Stimulated activated CD8-positive, alpha-beta memory T cell treated with anti-CD3 and anti-CD28 coated beads, Interleukin-4, amount 100 ng/mL, for 4 hours (primary cell): ENCODE measurements around the gene CERS6.

ENCODE experiments used
- DNase-seq, 2 donors: peaks; one replicate each; pipeline ENCODE4 v3.0.0-alpha.2; 2020; ENCODE audit warnings: low read depth in 2 of 2, low spot score in 1 of 2

Gene CERS6

GRCh38 chr2:168565112-168565511 is 109.0 kb downstream of the CERS6 start:
- DNase-seq, result no peak

GRCh38 chr2:168565512-168565911 is 109.4 kb downstream of the CERS6 start:
- DNase-seq, result no peak

GRCh38 chr2:168566974-168567665 is 111.0 kb downstream of the CERS6 start:
- no peak for DNase-seq

- DNase-seq, result no peak
Observed at GRCh38 chr2:168567836-168568235, 111.8 kb downstream of the CERS6 start.

- no peak for DNase-seq
Observed at GRCh38 chr2:168568476-168569267, 112.6 kb downstream of the CERS6 start.

- DNase-seq, result no peak
Observed at GRCh38 chr2:168571061-168571460, 115.0 kb downstream of the CERS6 start.

GRCh38 chr2:168573128-168573903 is 117.2 kb downstream of the CERS6 start:
- no peak for DNase-seq

- DNase-seq, result no peak
Observed at GRCh38 chr2:168574856-168575630, 119.0 kb downstream of the CERS6 start.

GRCh38 chr2:168577885-168578284 is 121.8 kb downstream of the CERS6 start:
- DNase-seq, result no peak

GRCh38 chr2:168583064-168583709 is 127.1 kb downstream of the CERS6 start:
- no peak for DNase-seq

GRCh38 chr2:168583710-168584521 is 127.8 kb downstream of the CERS6 start:
- no peak for DNase-seq

GRCh38 chr2:168584911-168585310 is 128.8 kb downstream of the CERS6 start:
- DNase-seq, result no peak

GRCh38 chr2:168585700-168586099 is 129.6 kb downstream of the CERS6 start:
- DNase-seq, result no peak

GRCh38 chr2:168587307-168587706 is 131.2 kb downstream of the CERS6 start:
- DNase-seq, result no peak

GRCh38 chr2:168589236-168590211 is 133.5 kb downstream of the CERS6 start:
- no peak for DNase-seq

GRCh38 chr2:168592181-168592831 is 136.2 kb downstream of the CERS6 start:
- DNase-seq, result no peak

GRCh38 chr2:168593713-168594112 is 137.6 kb downstream of the CERS6 start:
- no peak for DNase-seq

- no peak for DNase-seq
Observed at GRCh38 chr2:168594778-168595177, 138.7 kb downstream of the CERS6 start.
